ENCODE data around the gene NPTN.

Gene NPTN

GRCh38 chr15:73660455-73660854, 27.3 kb upstream of the NPTN start:
- no peak for DNase-seq (ENCODE audit: low read depth in 1 of 2, low spot score in 1 of 2)

GRCh38 chr15:73658645-73659044, 25.5 kb upstream of the NPTN start:
- H3K27ac ChIP-seq (replicated peaks) = no peak overlapping the region
- H3K27me3 ChIP-seq (ENCODE audit: insufficient read depth, poor library complexity, severe bottlenecking) = no peaks in the 10 kb centered on the region
- no peak overlapping the region for H3K4me3 ChIP-seq (replicated peaks; ENCODE audit: insufficient read depth, low read length)
- no peak for DNase-seq (ENCODE audit: low read depth in 1 of 2, low spot score in 1 of 2)
- TF ChIP-seq CTCF (IDR thresholded peaks at IDR 0.05; ENCODE audit: insufficient read depth, low read length) (no peak), POLR2AphosphoS5 (IDR thresholded peaks at IDR 0.05; ENCODE audit: low read depth) (no peak), GABPA (IDR thresholded peaks at IDR 0.05; ENCODE audit: low read depth) (no peak), REST (IDR thresholded peaks at IDR 0.05; ENCODE audit: insufficient replicate concordance, low read depth) (no peak), SPI1 (IDR thresholded peaks at IDR 0.05; ENCODE audit: borderline replicate concordance, low read depth) (no peak)

More at GRCh38 chr15:73660455-73660854, 27.3 kb upstream of the NPTN start:
- no peak for TF ChIP-seq SPI1 (IDR thresholded peaks at IDR 0.05; ENCODE audit: borderline replicate concordance, low read depth)
- TF ChIP-seq CTCF (IDR thresholded peaks at IDR 0.05; ENCODE audit: insufficient read depth, low read length) = no peak
- no peak for TF ChIP-seq POLR2AphosphoS5 (IDR thresholded peaks at IDR 0.05; ENCODE audit: low read depth)
- TF ChIP-seq REST (IDR thresholded peaks at IDR 0.05; ENCODE audit: insufficient replicate concordance, low read depth) = no peak
- TF ChIP-seq GABPA (IDR thresholded peaks at IDR 0.05; ENCODE audit: low read depth) = no peak
- no peaks in the 10 kb centered on the region for H3K27me3 ChIP-seq (ENCODE audit: insufficient read depth, poor library complexity, severe bottlenecking)
- no peak overlapping the region for H3K27ac ChIP-seq (replicated peaks)
- no peak overlapping the region for H3K4me3 ChIP-seq (replicated peaks; ENCODE audit: insufficient read depth, low read length)

- no peak overlapping the region for H3K27ac ChIP-seq (replicated peaks)
- H3K4me3 ChIP-seq (replicated peaks; ENCODE audit: insufficient read depth, low read length) = no peak overlapping the region
- no peaks in the 10 kb centered on the region for H3K27me3 ChIP-seq (ENCODE audit: insufficient read depth, poor library complexity, severe bottlenecking)
- TF ChIP-seq CTCF (IDR thresholded peaks at IDR 0.05; ENCODE audit: insufficient read depth, low read length) = no peak
- no peak for TF ChIP-seq SPI1 (IDR thresholded peaks at IDR 0.05; ENCODE audit: borderline replicate concordance, low read depth)
- TF ChIP-seq GABPA (IDR thresholded peaks at IDR 0.05; ENCODE audit: low read depth) = no peak
- TF ChIP-seq POLR2AphosphoS5 (IDR thresholded peaks at IDR 0.05; ENCODE audit: low read depth) = no peak
- TF ChIP-seq REST (IDR thresholded peaks at IDR 0.05; ENCODE audit: insufficient replicate concordance, low read depth) = no peak
- DNase-seq (ENCODE audit: low read depth in 1 of 2, low spot score in 1 of 2) = no peak
Measured at GRCh38 chr15:73655724-73656123, 22.5 kb upstream of the NPTN start.
